Stimulated activated CD8-positive, alpha-beta memory T cell treated with anti-CD3 and anti-CD28 coated beads, Interleukin-2, amount 100 ng/mL, for 48 hours (primary cell): Measurements from ENCODE around the gene CDC42SE1.
A peak's percentile ranks its signal among the peaks of the same experiment; 100 is the strongest.

Experiments
- DNase-seq, 2 donors: peaks; one replicate each; pipeline ENCODE4 v3.0.0-alpha.2; 2020; ENCODE audit warnings: low read depth in 2 of 2

Gene CDC42SE1

DNA sequence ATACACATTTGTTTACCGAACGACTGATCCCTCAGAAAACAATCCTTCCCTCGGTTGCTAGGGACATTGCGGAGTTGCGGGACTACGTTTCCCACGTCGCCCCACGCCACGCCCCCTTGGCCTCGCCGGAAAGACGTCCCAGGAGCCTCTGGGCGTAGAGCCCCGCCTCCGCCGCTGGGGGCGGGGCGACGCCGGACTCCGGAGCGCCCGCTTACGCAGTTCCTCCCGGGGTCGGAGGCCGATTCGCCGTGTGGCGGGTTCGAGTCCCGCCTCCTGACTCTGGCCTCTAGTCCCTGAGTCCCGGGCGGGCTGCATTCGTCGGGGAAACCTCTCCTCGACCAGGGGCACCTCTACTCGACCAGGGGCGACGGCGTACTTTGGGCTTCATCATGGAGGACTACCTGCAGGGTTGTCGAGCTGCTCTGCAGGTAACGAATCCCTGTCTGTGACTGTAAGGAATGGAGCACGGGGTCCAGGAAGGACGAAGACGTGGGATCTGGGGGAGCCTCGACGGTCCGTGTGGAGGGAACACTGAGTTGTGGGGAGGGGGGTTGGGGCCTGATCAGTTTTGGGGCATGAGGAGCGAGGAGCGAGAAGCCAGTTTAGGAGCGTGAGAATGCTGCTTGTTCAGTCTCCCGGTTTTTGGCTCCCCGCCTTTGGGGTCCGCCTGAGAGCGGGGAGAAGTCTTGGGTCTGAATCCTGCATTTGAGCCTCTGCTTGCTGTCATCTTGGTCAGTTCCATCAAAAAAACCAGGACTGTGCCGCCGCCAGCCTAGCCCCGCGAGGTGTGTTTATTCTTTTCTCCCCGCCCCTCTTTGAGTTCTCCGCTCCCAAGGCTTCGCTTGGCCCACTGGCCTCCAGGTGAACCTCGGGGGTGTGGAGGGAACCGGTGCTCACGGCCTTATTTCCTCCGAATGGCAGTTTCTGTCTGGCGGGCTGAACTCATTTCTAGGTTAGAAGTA is 50.9 kb downstream of the CDC42SE1 start, which contains the start of gene PRUNE1:
Gene PRUNE1, plus strand, starts transcription at position 206 of the 962 bp plus-strand sequence. Its CDS starts 184 bp downstream, at position 390.
- DNase-seq = peak; percentile 97

DNA sequence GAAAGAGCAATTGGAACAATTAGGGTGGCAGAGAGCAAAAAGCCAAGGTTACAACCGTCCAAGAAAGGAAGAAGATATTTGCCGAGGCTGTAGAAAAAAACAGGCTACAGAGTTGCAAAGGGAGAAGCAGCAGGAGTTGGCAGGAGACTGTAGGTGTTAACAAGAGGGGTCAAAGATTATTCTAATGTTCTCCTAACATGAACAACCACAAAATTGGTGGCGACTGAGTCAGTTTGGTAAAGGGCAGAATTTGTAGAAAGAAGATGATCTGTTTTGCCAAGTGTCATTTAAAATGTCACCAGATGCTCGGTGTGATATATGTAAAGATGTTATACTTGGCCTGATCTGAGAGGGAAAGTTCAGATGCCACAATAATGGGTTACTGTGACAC is 51.6 kb downstream of the CDC42SE1 start:
- DNase-seq = no peak

DNA sequence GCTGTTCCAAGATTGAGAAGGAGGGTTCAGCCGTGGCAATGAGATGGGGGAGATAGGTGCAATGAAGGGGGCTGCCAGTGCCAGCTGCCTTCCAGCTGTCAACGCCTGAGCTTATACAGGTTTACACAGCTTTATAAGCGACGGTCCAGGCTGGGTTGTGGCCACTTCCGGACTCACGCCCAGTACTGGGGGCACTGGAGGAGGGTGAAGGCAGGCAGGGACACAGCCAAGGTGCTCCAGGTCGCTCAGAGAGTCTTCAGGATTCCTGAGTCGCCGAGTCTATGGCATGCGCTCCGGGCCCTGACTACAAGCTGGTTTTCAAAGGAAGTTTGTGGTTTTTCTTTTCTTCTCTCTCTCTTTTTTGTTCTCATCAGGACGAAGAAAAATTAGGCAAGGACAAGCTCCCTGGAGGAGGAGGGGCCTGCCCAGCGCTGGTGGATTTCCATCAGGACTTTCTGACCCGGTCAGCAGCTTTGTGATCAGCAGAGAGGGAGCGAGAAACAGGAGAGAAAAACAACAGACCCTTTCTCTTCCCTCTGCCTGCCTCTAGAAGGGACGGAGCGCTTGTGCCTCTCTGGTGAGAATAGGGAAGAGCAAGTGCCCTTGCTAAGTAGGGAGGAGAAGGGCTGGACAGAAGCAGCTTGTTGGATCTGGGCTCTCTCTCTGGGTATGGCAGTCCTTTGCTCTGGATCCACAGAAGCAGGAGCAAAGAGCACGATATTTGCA is 52.9 kb downstream of the CDC42SE1 start, which contains the start of gene MINDY1:
Gene MINDY1, minus strand, starts transcription at position 576 of the 726 bp plus-strand sequence. CDS start 4,285 bp downstream, outside the sequence.
- no peak for DNase-seq

DNA sequence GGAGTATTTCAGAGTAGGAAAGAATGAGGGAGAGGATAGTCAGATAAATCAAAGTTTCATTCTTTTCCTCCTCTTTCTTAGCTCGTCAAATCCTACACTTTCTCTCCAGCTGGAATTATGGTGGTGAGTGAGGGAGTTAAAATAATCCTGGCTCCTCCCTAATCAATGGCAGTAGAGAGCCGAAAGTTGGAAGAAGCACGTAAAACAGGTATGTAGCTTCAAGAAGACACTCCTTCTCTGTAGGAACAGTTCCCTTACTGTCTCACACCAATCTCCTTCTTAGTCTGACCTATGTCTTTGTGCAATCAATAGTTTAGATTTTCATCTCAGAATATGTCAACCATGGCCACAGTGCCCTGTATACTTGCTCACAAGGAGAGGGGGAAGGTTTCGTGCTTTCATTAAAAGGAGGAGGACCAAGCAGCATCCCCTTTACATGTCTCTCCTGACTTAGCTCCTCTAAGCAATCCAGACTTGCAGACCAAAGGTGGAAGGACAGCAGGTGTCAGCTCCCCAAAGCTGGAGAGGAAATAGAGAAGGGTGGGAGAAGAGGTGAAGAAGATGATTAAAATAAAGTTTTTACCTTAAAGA is 53.6 kb downstream of the CDC42SE1 start:
- no peak for DNase-seq

DNA sequence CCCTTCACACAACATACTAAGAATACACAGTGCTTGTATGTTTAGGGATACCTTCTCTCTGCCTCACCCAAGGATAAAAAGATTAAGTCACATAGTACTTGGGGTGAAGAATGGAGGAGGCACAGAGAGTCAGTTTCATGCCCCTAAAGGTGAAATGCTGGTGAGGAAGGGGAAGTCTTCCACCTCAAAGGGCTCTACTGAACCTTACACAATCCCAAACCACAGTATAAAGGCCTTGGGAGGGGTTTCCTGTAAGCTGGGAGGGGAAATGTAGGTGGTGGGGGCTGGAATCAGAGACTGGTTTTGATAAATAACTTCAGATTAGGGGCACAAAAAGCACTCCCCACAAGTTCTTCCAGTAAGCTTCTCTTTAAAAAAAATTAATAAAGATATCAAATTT is 56.2 kb downstream of the CDC42SE1 start:
- no peak for DNase-seq

DNA sequence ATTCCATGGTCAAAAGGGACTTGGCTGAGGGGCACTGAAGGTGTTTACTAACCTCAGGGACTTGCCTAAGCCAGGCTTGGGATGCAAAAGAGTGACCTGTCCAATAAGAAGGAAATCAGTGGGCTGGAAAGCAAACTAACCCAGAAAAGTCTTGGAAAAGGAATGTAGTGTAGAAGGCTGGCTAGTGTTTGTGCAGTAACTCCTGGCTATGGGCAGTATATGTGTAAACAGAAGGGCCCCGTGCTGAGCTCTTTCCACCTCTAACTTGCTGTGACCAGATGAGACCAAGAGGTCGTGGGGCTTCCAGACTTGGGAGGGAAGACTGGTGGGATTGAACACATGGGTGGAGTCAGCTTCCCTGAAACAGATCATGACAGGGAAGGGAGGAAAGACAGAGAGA is 56.8 kb downstream of the CDC42SE1 start:
- no peak for DNase-seq

DNA sequence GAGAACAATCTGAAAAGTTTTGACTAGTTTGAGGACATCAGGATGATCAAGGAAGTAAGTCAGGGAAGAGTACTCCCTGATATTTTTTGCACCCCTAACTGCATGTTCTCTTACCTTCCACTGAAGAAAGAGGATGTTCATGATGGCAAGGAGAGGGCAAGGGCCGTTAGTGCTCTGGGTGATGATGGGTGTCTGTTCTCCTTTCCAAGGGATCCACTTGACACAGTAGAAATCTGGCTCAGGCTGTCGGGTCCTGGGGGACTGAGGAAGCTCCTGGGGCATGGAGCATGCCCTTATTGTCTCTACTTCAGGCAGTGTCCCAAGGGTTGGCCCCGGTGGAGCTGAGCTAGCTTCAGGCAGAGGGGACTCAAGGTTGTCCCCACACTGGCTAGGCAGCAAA is 57.4 kb downstream of the CDC42SE1 start:
- DNase-seq = no peak

DNA sequence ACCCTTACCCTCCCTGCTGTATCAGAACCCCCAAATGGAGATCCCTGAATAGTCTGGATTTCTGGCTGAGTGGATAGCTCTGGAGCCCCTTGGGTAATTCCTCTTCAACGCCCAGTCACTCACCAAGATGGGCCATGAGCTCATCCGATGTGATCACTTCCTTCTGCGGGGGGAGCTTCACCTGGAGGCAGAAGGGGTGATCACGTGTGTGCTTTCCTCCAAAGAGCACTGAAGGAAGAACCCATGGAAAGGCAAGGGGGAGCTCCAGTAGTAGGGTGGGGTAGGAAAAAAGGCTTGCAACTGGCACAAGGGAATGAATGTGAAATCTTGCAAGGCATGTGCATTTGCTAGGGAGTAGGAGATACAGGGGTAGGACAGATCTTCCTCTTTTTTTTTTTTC is 57.8 kb downstream of the CDC42SE1 start:
- DNase-seq = no peak
